Glutamatergic neuron (in vitro differentiated cells): Measurements from ENCODE around the gene PIM1. TPM values are rescaled to one million over a fixed set of nuclear protein-coding genes. Genes with fewer than 3 reads are reported as not detected.
"Not testable (repeated sequence)": the region's sequence is repeated elsewhere in the genome, so short reads cannot be mapped to it uniquely, and the experiment has no call there.

ENCODE experiments used
- DNase-seq: peaks from one replicate; pipeline ENCODE4 v3.0.0; 2022
- H3K27ac Mint-ChIP-seq: one replicate; pipeline ENCODE4 v1.8.0; 2020; ENCODE audit warnings: mild to moderate bottlenecking, mixed read lengths, inconsistent platforms; ENCODE audit not compliant: unreplicated experiment
- H3K27me3 Mint-ChIP-seq: one replicate; pipeline ENCODE4 v1.8.0; 2020; ENCODE audit warnings: mild to moderate bottlenecking, moderate library complexity, mixed read lengths, inconsistent platforms; ENCODE audit not compliant: unreplicated experiment
- H3K36me3 Mint-ChIP-seq: one replicate; pipeline ENCODE4 v1.8.0; 2020; ENCODE audit warnings: mild to moderate bottlenecking, mixed read lengths, inconsistent platforms; ENCODE audit not compliant: unreplicated experiment
- H3K4me1 Mint-ChIP-seq: one replicate; pipeline ENCODE4 v1.8.0; 2020; ENCODE audit warnings: mild to moderate bottlenecking, low read depth, mixed read lengths, inconsistent platforms; ENCODE audit not compliant: unreplicated experiment
- H3K4me3 Mint-ChIP-seq: one replicate; pipeline ENCODE4 v1.8.0; 2020; ENCODE audit warnings: mild to moderate bottlenecking, mixed read lengths, inconsistent platforms; ENCODE audit not compliant: unreplicated experiment
- H3K9me3 Mint-ChIP-seq: one replicate; pipeline ENCODE4 v1.8.0; 2020; ENCODE audit warnings: mild to moderate bottlenecking, moderate library complexity, mixed read lengths, inconsistent platforms; ENCODE audit not compliant: unreplicated experiment
- total RNA-seq: library from RNA; stranded (reverse); fragmentation: NEBNext Ultra II Directional; extraction: Animal tissue kit (Norgen Biotek cat#: 25700); gene quantifications from one replicate; pipeline ENCODE4 v1.2.1, GENCODE V29; 2021; ENCODE audit not compliant: unreplicated experiment
- TF ChIP-seq, protein P1 (sequence below): fragments of 200-600 bp; sonication (generic); IDR thresholded peaks from one replicate; pipeline ENCODE4 v1.5.0; 2021; ENCODE audit not compliant: partially characterized antibody, unreplicated experiment

Gene PIM1
- total RNA-seq, 1 donor from 2014 or later = 22.7 TPM

DNA sequence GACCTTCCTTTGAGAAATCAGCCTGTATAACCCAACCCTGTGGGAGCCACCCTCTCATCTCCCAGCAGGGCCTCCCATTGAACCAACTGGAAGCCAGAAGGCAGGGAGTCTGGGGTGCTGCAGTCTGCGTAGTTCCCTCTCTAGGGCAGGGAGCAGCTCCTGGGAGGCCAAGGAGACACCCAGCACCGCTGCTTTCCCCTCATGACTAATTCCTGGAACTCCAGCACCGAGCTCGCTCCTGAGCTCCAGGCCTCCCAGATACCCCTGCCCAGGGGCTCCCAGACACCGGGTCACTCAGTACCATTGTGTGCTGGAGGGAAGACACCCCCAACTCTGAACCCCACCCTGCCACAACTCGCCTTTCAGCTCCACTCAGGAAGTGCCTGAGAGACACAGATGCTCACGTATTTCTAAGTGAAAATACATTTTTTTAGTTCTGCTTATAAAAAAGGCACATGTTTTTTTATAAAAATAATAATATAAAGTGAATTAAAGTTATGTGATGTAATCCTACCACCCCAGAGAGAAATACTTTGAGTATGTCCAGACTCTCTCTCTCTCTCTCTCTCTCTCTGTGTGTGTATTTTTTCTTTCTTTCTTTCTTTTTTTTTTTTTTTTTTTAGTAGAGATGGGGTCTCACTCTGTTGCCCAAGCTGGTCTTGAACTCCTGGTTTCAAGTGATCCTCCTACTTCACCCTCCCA lies 17.5 kb downstream of the PIM1 start:
- TF ChIP-seq, protein P1, sequence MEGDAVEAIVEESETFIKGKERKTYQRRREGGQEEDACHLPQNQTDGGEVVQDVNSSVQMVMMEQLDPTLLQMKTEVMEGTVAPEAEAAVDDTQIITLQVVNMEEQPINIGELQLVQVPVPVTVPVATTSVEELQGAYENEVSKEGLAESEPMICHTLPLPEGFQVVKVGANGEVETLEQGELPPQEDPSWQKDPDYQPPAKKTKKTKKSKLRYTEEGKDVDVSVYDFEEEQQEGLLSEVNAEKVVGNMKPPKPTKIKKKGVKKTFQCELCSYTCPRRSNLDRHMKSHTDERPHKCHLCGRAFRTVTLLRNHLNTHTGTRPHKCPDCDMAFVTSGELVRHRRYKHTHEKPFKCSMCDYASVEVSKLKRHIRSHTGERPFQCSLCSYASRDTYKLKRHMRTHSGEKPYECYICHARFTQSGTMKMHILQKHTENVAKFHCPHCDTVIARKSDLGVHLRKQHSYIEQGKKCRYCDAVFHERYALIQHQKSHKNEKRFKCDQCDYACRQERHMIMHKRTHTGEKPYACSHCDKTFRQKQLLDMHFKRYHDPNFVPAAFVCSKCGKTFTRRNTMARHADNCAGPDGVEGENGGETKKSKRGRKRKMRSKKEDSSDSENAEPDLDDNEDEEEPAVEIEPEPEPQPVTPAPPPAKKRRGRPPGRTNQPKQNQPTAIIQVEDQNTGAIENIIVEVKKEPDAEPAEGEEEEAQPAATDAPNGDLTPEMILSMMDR = no peak
- Mint-ChIP-seq H3K4me3 (no peak overlapping the region), H3K27ac (no peak overlapping the region), H3K27me3 (no peaks in the 10 kb centered on the region), H3K4me1 (no peaks in the 10 kb centered on the region), H3K36me3 (no peaks in the 10 kb centered on the region), H3K9me3 (no peaks in the 10 kb centered on the region)
- no peak for DNase-seq

DNA sequence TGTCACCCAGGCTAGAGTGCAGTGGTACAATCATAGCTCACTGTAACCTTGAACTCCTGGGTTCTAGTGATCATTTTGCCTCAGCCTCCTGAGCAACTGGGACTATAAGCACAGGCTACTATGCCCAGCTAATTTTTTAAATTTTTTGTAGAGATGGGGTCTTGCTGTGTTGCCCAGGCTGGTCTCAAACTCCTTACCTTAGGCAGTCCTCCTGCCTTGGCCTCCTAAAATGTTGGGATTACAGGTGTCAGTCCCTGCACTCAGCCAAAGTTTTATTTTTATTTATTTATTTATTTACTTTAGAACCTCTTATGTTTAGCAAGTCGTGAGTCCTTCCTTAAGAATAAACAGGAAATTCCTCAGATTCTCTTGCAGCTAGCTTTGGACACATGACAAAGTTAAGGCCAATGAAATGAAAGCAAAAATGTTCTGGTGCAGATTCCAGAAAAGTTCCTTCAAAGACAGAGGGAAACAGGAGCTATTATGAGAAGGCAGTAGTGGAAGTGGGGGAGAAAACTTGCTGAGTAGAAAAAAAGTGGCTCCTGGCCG lies 19.1 kb downstream of the PIM1 start:
- Mint-ChIP-seq H3K4me1 (no peaks in the 10 kb centered on the region), H3K9me3 (no peaks in the 10 kb centered on the region), H3K4me3 (no peak overlapping the region), H3K36me3 (no peaks in the 10 kb centered on the region), H3K27ac (no peak overlapping the region), H3K27me3 (no peaks in the 10 kb centered on the region)
- TF ChIP-seq, protein P1 = no peak
- no peak for DNase-seq

DNA sequence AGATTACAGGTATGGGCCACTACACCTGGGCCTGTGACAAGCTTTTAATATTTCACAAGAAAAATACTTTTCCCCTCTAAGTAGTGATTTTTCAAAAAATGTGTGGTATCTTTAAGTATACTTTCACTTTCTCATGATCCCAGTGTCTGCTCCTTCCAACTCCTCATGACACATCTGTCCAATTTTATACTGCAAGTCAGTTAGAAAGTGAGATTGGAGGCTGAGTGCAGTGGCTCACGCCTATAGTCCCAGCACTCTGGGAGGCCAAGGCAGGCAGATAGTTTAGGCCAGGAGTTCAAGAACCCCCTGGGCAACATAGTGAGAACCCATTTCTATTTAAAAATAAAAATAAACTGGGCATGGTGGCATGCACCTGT lies 20.2 kb downstream of the PIM1 start:
- TF ChIP-seq, protein P1 = no peak
- H3K9me3 Mint-ChIP-seq = no peaks in the 10 kb centered on the region
- DNase-seq = no peak
- no peaks in the 10 kb centered on the region for H3K4me1 Mint-ChIP-seq
- H3K36me3 Mint-ChIP-seq = no peaks in the 10 kb centered on the region
- no peak overlapping the region for H3K4me3 Mint-ChIP-seq
- no peak overlapping the region for H3K27ac Mint-ChIP-seq
- H3K27me3 Mint-ChIP-seq = no peaks in the 10 kb centered on the region

DNA sequence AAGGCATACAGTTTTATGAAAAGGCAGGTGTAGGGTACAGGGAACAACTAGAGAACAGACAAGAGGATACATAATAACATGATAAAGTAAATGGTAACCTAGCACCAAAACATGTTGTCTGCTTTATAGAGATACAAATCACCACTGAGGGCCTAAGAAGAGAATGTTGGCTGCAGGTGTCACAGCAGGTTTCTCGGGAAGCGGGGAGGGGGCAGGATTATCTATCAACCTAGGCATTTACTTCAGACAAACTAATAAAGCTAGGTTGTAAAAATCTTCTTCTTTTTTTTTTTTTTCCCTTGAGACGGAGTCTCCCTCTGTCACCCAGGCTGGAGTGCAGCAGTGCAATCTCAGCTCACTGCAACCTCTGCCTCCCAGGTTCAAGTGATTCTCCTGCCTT lies 22.7 kb downstream of the PIM1 start:
- Mint-ChIP-seq H3K9me3 (no peaks in the 10 kb centered on the region), H3K4me3 (no peak overlapping the region), H3K27ac (no peak overlapping the region), H3K27me3 (no peaks in the 10 kb centered on the region), H3K36me3 (no peaks in the 10 kb centered on the region), H3K4me1 (no peaks in the 10 kb centered on the region)
- TF ChIP-seq, protein P1 = no peak
- no peak for DNase-seq

DNA sequence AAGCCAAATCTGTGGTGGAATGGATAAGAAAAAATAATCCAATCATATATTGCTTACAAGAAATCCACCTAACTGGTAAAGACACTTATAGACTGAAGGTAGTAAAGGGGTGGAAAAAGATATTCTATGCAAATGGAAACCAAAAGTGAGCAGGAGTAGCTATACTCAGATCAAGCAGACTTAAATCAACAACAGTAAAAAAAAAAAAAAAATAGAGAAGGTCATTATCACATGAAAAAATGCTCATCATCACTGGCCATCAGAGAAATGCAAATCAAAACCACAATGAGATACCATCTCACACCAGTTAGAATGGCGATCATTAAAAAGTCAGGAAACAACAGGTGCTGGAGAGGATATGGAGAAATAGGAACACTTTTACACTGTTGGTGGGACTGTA lies 24.9 kb downstream of the PIM1 start:
- H3K4me3 Mint-ChIP-seq, H3K9me3 Mint-ChIP-seq, H3K4me1 Mint-ChIP-seq, H3K27me3 Mint-ChIP-seq, H3K36me3 Mint-ChIP-seq, DNase-seq, H3K27ac Mint-ChIP-seq: not testable (repeated sequence)

DNA sequence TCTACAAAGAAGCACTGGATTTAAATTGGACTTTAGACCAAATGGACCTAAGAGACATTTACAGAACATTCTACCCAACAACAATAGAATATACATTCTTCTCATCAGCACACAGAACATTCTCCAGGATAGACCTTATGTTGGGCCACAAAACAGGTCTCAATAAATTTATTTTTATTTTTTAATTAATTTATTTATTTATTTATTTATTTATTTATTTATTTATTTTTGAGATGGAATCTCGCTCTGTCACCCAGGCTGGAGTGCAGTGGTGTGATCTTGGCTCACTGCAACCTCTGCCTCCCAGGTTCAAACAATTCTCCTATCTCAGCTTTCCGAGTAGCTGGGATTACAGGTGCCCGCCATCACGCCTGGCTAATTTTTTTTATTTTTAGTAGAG lies 26.5 kb downstream of the PIM1 start:
- H3K27ac Mint-ChIP-seq, DNase-seq, H3K9me3 Mint-ChIP-seq, H3K4me3 Mint-ChIP-seq, H3K36me3 Mint-ChIP-seq, H3K27me3 Mint-ChIP-seq, H3K4me1 Mint-ChIP-seq: not testable (repeated sequence)
